ENCODE measurements around the gene HSF4.
A peak's percentile ranks its signal among the peaks of the same experiment; 100 is the strongest.

DNA sequence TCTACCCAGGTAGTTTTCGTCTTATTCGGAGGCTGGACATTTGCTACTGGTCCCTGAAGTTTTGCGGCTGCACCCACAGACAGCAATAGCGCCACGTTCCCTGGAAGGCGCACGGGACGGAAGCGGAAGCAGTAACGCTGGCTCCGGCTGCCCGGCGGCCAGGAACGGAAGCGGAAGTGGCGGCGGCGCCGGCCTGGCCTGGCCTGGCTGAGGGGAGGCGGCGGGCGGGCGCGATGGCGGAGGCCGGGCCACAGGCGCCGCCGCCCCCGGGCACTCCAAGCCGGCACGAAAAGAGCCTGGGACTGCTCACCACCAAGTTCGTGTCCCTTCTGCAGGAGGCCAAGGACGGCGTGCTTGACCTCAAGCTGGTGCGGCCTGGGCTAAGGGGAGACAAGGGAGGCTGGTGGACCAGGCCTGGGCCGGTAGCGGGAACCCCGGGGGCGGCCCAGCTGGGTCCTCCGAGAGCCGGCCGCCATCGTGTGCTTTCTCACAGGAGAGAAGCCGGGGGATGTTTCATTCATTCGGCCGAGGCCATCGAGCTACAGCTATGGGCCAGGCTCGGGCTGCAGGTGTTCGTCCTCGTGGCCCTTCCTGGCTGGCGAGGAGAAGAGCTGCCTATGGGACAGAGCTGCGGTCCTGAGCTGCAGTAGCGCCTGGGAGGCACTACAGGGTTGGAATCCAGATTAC is 27.6 kb downstream of the HSF4 start, which contains the start of gene E2F4:
- TF ChIP-seq, protein P1, sequence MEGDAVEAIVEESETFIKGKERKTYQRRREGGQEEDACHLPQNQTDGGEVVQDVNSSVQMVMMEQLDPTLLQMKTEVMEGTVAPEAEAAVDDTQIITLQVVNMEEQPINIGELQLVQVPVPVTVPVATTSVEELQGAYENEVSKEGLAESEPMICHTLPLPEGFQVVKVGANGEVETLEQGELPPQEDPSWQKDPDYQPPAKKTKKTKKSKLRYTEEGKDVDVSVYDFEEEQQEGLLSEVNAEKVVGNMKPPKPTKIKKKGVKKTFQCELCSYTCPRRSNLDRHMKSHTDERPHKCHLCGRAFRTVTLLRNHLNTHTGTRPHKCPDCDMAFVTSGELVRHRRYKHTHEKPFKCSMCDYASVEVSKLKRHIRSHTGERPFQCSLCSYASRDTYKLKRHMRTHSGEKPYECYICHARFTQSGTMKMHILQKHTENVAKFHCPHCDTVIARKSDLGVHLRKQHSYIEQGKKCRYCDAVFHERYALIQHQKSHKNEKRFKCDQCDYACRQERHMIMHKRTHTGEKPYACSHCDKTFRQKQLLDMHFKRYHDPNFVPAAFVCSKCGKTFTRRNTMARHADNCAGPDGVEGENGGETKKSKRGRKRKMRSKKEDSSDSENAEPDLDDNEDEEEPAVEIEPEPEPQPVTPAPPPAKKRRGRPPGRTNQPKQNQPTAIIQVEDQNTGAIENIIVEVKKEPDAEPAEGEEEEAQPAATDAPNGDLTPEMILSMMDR (conservative IDR thresholded peaks at IDR 0.05): no peak
- peak; percentile 98 for TF ChIP-seq ZFX (IDR thresholded peaks at IDR 0.05)

All from C4-2B (cell line).